ENCODE measurements around the gene TTLL7.

TTLL7 gene

DNA sequence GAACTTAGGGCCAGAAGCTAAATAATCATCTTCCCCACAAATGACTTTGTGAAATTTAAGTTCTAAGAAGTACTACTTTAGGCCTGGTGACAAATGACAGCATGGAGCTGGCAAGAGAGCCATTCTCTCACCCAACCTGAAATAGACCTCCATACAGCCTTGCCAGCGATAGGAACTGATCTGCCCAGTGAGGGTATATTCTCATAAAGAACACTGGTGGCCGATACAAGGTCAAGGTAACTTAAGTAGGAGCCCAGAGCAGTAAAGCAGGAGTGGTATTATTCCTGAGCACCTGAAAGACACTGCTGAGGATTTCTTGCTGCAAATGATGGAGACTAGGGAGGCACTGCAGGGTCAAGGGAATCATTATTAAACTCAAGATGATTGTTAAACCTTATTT lies 2.6 kb upstream of the TTLL7 start:
- Histone ChIP-seq H4K20me1 (ENCODE audit: insufficient read depth, low read length) (no peaks in the 10 kb centered on the region), H3K9ac (ENCODE audit: low read length) (no peak overlapping the region), H3K36me3 (ENCODE audit: insufficient read depth, low read length) (no peaks in the 10 kb centered on the region), H2AFZ (ENCODE audit: low read length) (no peak overlapping the region), H3K9me2 (ENCODE audit: low read depth, low read length) (no peaks in the 10 kb centered on the region), H3K79me2 (ENCODE audit: insufficient read depth, low read length) (no peaks in the 10 kb centered on the region), H3K4me2 (ENCODE audit: low read length) (no peak overlapping the region), H3K4me3 (ENCODE audit: low read depth, low read length, poor library complexity, severe bottlenecking) (no peak overlapping the region), H3K27ac (ENCODE audit: low read depth, low read length, poor library complexity, severe bottlenecking) (no peak overlapping the region), H3K9me3 (ENCODE audit: low read length) (no peaks in the 10 kb centered on the region), H3K4me1 (ENCODE audit: insufficient read depth, low read length, severe bottlenecking) (peaks cover 17% of the 10 kb centered on the region), H3F3A (ENCODE audit: insufficient read depth, low read length) (no peaks in the 10 kb centered on the region), H3K27me3 (ENCODE audit: insufficient read depth, low read length) (no peaks in the 10 kb centered on the region)
- TF ChIP-seq CTCF (IDR thresholded peaks at IDR 0.05; ENCODE audit: low read length) (no peak), EZH2 (IDR thresholded peaks at IDR 0.05; ENCODE audit: borderline replicate concordance, low read length) (no peak)

DNA sequence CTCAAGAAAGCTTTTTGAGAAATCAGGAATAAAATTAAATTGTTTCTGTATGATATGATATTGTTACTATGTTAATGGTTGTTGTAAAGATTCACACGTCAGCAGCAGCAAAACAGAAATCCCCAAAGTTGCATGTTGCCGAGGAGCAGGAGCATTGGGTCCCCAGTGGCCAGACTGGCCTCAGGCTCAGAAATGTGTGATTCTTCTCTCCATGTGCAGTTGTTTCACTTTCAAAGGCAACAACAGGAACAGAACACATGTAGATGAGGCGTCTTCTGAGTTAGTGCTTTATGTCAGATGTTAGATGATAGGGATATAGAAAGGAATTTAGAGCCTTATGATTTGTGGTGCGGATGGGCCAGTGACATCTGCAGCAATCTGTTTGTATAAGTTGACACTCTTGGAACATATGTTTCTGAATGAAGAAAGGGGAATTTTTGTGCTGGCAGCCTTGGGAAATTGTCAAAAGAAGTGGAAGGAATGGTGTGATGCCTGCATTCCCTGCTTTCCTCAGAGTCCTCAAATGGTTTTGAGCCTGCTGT lies 2.1 kb upstream of the TTLL7 start:
- H3F3A ChIP-seq (ENCODE audit: insufficient read depth, low read length) = no peaks in the 10 kb centered on the region
- no peak for TF ChIP-seq EZH2 (IDR thresholded peaks at IDR 0.05; ENCODE audit: borderline replicate concordance, low read length)
- no peak for TF ChIP-seq CTCF (IDR thresholded peaks at IDR 0.05; ENCODE audit: low read length)
- no peaks in the 10 kb centered on the region for H3K9me2 ChIP-seq (ENCODE audit: low read depth, low read length)
- H4K20me1 ChIP-seq (ENCODE audit: insufficient read depth, low read length) = no peaks in the 10 kb centered on the region
- H3K36me3 ChIP-seq (ENCODE audit: insufficient read depth, low read length) = no peaks in the 10 kb centered on the region
- H3K4me3 ChIP-seq (ENCODE audit: low read depth, low read length, poor library complexity, severe bottlenecking) = no peak overlapping the region
- no peak overlapping the region for H3K9ac ChIP-seq (ENCODE audit: low read length)
- H3K79me2 ChIP-seq (ENCODE audit: insufficient read depth, low read length) = no peaks in the 10 kb centered on the region
- peaks cover 17% of the 10 kb centered on the region for H3K4me1 ChIP-seq (ENCODE audit: insufficient read depth, low read length, severe bottlenecking)
- H3K27me3 ChIP-seq (ENCODE audit: insufficient read depth, low read length) = no peaks in the 10 kb centered on the region
- H3K27ac ChIP-seq (ENCODE audit: low read depth, low read length, poor library complexity, severe bottlenecking) = no peak overlapping the region
- H3K9me3 ChIP-seq (ENCODE audit: low read length) = no peaks in the 10 kb centered on the region
- no peak overlapping the region for H3K4me2 ChIP-seq (ENCODE audit: low read length)
- H2AFZ ChIP-seq (ENCODE audit: low read length) = no peak overlapping the region

- no peak for TF ChIP-seq CTCF (IDR thresholded peaks at IDR 0.05; ENCODE audit: low read length)
- H4K20me1 ChIP-seq (ENCODE audit: insufficient read depth, low read length) = no peaks in the 10 kb centered on the region
- H3K27ac ChIP-seq (ENCODE audit: low read depth, low read length, poor library complexity, severe bottlenecking) = no peak overlapping the region
- H3K4me2 ChIP-seq (ENCODE audit: low read length) = no peak overlapping the region; the same call in 1 of the 2 replicates
- H3K79me2 ChIP-seq (ENCODE audit: insufficient read depth, low read length) = no peaks in the 10 kb centered on the region
- H3F3A ChIP-seq (ENCODE audit: insufficient read depth, low read length) = no peaks in the 10 kb centered on the region
- no peaks in the 10 kb centered on the region for H3K27me3 ChIP-seq (ENCODE audit: insufficient read depth, low read length)
- H2AFZ ChIP-seq (ENCODE audit: low read length) = no peak overlapping the region
- no peak overlapping the region for H3K9ac ChIP-seq (ENCODE audit: low read length)
- no peak overlapping the region for H3K4me3 ChIP-seq (ENCODE audit: low read depth, low read length, poor library complexity, severe bottlenecking)
- no peaks in the 10 kb centered on the region for H3K36me3 ChIP-seq (ENCODE audit: insufficient read depth, low read length)
- H3K9me2 ChIP-seq (ENCODE audit: low read depth, low read length) = no peaks in the 10 kb centered on the region
- peaks cover 17% of the 10 kb centered on the region for H3K4me1 ChIP-seq (ENCODE audit: insufficient read depth, low read length, severe bottlenecking)
- no peaks in the 10 kb centered on the region for H3K9me3 ChIP-seq (ENCODE audit: low read length)
Measured at GRCh38 chr1:84000196-84000885, 1.4 kb upstream of the TTLL7 start.
